ENCODE measurements around the gene COA8.

The COA8 gene

DNA sequence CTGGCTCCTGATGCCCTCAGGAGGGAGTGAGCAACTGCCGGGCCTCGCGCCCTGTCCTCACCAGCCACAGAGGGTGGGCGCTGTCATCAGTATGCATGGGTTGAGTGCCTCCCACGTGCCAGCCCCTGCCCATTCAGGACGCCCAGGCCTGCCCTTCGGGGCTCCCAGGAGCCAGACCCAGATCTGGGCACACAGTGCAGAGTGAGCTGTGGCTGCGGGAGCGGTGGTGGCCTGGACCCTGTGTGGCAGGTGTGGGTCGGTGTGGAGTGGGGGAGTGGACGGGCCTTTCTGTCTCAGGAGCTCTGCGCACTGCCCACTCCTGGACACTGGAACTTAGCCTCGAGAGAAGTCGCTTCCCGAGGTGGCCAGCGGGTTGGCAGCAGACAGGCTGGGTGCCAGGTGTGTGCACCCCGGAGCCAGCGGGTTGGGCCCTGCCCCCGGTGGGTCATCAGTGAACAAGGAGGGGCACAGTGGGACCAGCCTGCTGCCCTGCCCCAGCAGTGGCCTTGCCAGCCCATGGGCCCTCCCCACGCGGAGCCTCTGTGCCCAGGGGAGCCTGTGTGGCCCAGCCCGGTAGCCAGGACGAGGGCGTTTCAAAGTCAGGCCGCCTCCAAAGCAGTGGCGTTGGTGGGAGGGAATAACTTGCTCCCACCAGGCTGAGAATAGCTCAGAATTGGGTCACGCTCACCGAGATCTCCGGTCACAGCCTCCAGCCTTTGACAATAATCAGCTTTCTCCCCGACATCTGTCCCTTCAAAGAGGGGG lies 24.3 kb upstream of the COA8 start:
- DNase-seq = no peak

DNA sequence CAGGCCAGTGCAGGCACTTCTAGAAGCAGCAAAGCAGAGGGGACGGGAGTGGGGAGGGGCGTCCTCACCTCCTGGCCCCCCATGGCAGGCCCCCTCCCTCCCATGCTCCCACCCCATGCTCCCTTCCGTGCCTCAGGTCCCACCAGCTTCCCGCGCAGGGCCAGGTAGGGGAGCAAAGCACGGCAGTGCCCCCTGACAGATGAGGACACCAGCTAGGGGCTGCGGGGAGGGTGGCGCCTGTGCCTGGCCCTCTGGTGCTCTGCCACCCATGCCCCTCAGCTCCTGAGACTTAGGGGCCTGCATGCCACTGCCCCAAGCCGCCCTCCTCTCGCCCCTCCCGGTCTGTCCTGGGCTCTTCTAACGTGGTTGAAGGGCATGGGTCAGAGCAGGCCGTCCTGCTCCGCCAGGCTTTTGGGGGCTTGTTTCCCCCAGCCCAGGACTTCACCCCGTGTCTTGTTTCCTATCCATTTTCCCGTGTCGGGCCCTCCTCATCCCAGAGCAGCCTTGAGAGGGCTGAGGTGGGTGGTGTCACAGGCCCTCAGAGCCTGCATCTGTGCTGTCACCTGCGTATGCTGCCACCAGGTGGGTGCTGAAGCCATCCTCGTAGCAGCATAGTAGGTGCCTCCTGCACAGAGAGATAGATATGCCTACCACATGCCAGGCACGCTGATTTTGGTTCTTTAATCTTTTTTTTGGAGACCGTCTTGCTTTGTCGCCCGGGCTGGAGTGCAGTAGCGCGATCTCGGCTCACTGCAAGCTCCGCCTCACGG lies 23.5 kb upstream of the COA8 start:
- DNase-seq = no peak

DNA sequence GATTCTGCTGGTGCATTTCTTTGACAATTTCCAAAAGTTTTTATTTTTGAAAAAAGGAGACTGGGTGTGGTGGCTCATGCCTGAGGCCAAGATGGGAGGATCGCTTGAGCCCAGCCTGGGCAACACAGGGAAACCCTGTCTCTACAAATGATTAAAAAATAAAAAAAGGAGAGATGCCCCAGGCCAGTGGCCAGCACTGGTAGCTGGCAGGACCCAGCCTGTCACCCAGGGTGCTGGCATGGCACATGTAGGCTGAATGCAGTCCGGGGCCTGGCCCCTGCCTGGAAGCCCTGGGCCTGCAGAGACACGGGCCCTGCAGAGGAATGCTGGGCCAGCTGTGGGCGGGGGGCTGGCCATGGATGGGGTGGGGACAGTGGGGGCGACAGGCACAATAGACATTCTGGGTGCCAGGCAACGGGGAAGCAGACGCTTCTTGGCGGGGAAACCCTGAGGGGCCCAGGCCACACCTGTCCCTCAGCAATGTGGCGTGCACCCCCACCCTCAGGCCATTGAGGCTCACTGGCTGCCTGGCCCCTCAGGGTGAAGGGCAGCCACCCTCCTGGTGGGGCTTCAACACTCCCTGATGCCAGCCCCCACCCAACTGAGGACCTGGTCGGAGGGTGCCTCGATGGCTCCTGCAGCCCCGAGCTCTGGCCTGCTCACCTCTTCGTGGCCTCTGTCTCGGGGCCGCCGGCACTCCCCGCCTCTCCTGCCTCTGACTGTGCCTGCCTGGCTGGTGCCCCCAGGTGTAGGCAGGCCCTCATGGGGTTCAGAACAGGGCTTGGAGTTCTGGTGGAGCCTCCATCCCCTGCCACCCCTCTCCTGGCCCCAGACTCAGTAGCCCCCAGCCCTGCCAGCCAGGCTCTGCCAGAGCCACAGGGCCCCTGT lies 21.7 kb upstream of the COA8 start:
- DNase-seq = no peak

DNA sequence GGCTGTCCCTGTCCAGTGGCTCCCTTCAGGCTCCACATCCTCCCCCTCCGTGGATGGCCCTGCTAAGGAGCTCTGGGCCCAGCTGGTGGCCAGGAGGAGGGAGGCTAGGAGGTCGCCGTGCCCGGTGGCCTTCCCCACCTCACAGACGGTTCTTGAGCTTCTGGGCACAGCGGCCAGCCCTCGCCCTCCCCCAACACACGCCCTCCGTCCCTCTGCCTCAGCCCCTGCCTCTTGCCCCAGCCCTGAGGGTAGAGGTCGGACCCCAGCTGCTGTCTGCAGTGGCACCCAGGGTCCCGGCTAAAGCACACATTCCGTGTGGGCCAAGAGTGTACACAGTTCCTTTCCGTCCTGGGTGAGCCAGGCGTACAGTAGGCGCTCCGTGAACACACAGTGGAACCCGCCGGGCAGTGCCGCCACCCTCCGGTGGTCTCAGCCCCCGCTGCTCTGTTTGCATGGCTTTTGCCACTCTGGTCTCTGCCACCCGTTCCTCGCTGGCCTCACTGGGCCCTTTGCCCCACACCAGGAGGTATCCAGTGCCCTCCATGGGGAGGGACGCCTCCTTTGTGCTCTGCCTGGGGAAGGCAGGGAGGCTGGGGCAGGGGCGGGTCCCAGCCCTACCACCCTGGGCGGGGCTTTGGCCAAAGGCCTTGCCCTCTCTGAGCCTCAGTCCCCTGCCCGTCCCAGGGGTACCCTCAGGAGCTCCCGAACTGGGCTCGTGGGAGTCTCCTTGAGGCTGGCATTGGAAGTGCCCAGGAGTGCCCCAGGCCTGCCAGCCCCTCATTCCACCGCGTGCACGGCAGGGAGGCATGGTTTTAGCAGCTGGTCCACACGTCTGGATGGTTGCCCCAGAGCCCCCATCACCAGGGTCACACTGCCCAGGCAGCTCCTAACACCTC lies 20.8 kb upstream of the COA8 start:
- DNase-seq = no peak

DNA sequence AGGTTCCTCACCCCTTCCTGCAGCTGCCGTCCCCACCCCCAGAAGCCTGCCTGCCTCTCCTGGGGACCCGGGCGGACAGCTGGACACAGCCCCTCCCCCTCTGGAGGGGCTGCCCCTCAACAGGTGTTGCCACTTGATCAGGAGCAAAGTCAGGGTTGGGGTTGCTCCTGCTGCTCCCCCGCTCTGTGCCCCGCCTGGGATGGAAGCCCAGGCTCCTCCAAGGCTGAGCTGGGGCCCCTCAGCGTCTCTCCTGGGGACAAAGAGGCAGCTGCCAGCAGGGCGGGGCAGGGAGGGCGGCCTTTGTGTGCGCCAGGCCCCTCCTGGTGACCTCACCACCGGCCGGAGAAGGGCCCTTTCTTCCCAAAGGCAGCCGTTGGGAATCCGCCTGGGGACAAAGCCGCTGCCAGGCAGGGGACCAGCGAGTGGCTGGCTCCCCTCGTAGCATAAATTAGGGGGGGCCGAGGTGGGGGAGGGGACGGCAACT lies 20.1 kb upstream of the COA8 start:
- DNase-seq = no peak

DNA sequence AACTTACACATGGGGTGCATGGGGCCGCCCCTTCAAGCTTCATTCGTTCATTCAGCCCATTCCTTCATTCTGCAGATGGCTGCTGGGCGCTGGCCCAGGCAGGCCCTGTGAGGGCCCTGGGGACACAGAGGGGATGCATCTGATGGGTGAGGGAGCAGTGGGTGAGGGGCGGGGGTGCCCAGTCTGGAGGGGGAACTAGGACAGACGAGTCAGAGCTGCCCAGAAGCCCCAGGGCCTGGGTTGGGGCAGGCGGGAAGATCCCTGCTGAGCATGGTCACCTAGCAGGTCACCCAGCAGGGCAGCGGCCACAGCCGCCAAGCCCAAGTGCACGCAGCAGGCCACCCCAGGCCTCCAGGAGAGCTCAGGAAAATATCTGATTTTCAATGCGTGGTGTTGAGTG lies 19.6 kb upstream of the COA8 start:
- no peak for DNase-seq

DNA sequence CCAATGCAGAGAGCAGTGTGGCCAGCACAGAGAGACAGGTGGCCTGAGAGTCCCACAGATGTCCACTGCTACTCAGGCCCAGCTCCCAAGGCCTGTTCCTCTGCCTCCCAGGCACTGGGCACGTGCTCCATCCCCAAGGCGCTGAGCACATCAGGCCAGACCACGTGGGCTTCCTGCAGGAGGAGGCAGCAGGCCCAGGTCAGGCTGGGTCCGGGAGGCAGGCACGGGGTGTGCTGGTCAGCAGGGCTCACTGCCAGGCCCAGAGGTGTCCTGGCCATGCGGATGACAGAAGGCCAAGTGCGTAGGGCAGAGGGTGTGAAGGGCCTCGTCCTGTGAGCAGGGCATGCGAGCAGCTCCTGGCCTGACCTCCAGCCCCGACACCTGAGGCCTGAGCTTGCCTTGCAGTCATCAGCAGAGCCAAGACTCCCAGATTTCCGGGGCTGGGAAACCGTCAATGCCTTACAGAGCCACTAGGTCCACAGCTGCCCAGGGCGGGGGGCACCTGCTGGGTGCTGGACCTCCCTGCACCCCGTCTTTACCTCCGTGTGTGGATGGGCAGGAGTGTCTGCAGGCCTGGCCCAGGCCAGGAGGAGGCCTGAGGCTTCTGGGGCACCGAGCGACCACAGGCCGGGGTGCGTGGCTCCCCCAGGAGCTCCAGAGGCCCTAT lies 18.9 kb upstream of the COA8 start:
- no peak for DNase-seq

DNA sequence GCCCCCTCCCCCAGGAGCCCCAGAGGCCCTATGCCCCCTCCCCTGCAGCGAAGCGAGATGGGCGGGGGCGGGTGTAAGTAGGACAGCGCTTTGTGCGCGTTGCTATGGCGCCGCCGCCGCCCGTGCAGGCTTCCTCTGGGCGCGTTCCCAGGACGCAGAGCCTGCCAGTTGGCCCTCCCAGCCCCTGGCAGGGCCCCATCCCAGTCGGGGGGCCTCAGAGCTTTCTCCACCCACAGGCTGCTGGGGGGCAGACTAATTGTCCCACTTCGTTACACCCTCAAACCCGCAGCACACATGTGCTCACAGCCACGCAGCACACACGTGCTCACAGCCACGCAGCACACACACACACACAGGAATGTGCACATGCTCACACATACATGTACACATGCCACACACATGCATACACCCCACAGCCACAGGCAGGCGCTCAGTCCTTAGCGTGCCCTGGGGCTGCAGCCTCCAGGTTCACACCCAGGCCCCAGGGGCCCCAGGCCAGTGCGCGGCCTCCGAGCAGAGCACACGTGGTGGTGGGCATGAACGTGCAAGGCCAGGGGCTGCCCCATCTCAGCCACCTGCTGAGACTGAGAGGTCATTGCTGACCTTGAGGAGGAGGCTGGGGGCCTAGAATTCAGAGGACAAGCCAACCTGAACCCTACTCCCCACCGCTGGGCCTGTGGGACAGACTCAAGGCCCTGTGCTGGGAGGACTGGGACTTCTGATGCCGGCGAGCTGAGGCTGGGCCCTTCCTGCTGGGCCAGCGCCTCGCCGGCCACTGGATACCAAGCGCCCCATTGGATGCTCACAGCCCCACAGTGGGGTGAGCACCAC lies 18.2 kb upstream of the COA8 start:
- DNase-seq = no peak

DNA sequence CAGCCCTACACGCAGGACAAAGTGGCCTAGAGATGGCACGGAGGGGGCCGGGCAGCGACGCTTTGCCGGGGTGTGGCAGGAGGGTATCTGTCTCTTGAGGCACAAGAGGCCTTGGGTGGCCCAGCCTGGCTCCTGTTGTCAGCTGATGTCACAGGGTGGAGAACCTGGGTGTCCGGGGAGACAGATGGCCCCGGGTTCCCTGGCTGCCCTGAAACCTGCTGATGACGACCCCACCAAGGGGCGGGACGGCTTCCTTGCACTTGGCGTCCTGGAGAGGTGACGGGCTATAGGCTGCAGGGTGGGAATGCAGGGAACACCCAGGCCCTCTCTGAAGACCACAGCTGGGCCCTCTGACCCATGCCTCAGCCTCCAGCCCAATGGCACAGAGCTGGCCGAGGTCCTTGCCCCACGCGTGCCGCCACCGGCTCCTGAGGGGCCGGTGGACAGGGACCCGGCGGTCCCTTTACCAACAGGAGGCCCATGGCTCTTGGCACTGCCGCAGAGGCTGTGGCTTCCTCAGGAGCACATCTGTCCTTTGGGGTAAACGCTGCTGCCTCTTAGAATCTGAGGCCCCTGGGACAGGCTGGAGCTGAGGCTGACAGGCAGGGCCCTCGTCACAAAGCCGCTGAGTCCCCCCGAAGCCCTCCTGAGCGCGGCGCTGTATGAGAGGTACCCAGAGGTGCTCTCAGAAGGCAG lies 17.4 kb upstream of the COA8 start:
- no peak for DNase-seq

DNA sequence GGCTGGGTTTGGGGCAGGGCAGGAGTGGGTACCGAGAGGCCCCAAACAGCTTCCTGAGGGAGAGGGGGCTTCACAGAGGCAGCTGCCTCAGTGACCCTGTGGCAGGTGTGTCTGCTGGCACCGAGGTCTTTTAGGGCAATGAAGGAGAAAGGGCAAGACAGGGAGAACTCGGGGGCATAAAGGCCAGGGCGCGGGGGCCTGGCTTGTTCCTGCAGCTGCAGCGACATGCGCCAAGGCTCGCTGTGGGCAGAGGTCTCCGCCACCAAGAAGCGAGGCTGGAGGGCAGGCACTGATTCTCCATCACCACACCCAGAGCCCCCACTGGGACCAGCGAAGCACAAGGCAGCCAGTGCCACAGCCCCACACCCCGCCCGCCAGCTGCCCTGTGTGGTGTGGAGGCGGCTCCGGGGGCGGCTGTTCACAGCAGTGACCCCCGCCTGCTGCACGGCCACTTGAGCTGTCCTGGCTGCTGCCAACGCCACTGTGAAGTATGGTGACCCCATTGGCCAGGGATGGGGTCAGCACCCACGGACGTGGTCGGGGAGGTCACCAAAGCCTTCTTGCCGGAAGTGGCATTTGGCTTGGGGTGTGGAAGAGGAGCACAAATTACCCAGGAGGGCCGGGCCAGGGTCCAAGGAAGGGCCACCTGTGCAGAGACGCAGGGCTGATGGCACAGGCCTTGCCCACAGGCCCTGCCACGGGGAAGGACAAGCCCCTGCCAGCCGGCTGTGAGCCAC lies 16.7 kb upstream of the COA8 start:
- DNase-seq = no peak

DNA sequence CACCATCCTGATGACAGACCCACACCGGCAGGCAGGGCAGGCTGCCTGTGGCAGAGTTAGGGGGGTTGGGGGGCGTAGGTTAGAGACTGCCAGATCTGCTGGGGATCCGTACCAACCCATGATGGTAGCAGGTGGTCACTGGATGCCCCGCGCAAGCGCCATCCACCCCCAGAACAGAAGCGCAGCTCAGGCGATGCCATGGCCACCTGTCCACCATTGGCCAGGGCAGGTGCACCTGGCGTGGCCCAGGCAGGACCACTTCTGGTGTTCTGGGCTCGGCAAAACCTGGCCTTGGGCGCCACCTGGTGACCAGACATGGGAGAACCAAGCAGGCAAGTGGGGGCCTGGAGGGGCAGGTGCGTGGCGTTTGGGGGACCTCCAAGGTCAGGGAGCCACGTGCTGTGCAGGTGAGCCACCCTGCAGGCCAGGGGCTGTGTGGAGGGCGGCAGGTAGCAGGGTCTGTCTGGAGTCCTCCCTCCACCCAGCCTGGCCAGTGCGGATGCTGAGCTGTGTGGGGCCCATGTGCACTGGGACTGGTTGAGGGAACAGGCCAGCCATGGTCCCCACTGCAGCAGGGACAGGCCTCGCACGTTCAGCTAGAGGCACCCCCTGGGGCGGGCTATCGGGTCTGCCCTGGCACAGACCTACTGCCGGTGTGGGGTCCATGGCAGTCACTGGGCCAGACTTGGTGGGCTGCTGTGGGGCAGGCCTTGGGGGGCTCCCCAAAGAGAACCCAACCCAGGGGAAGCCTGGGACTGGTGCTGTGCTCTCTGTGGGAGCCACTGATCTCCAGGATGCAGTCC lies 15.9 kb upstream of the COA8 start:
- DNase-seq = peak; percentile 8 to 37

DNA sequence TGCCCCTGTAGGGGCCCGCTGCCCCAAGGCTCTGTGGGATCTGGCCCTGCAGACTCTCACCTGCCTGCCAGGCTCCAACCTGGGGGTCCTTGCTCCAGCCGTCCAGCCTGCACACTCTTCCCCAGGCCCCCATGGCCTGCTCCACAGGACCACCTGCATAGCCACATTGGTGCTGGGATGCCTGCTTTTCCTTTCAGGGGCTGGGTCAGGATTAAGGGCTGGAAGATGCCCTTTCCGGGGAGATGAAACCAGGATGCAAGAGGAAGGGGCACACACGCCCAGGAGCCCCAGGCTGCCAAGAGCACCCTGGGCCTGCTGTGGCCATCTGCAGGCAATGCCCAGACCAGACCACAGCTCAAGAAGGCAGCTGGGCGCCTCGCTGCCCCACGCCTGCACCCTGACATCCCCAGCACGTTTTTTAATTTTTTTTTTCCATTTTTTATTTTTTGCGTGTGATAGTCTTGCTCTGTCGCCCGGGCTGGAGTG lies 15.3 kb upstream of the COA8 start:
- DNase-seq = no peak

DNA sequence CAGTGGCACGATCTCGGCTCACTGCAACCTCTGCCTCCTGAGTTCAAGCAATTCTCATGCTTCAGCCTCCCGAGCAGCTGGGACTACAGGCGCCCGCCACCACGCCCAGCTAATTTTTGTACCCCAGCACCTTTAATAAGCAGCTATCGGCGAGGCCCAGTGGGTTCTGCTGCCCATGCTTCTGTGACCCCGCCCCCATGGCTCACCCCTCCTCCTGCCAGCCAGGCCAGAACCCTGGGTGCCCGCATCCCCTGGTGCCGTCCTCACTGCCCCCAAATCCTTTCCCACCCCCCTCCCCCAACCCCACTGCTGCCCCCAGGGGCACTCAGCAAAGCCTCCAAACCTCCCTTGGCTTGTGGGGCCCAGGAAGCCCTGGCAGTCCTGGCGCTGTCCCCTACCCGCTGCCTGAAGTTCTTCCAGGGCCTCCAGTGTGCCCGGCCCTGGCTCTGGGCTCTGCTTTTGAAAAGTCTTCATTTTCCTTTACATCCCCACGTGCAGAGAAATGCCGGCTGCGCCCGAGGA lies 14.8 kb upstream of the COA8 start:
- DNase-seq = no peak

DNA sequence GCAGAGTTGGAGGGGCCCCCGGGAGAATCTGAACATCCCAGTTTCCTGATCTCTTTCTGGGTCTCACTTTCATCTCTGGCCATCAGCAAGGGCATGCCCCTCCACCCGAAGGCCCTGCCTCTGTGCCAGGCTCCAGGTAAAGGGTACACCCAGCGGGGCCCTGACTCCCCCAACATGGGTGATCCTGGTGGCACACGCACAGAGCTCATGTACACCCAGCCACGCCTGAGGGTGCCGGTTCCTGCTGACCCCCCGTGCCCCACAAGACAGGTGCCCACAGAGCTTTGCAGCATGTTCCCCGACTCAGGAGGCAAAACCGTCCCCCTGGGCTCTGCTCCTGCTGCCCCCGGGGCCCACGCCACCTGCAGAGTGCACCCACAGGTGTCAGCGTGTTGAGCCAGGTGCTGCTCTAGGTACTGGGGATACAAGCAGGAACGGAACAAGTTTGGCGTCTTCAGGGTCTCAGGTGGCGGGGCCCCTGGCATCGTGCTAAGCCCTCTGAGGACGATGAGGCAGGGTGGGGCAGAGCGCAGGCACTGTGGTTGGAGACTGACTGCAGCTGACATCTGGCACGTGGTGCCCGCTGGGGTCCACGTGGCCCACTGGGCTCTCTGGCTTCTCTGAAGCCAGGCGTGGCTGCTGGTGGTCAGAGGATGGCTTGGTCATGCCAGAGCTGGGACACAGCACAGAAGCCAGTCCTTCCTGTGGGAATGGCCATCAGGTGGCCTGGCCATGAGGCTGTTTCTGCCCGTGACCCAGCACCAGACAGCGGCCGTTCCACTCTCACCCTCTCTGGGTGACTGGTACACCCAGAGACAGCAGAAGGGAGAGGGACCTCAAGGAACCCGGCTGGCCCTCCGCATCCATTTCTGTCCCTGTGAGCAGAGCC lies 14.1 kb upstream of the COA8 start:
- DNase-seq = no peak

DNA sequence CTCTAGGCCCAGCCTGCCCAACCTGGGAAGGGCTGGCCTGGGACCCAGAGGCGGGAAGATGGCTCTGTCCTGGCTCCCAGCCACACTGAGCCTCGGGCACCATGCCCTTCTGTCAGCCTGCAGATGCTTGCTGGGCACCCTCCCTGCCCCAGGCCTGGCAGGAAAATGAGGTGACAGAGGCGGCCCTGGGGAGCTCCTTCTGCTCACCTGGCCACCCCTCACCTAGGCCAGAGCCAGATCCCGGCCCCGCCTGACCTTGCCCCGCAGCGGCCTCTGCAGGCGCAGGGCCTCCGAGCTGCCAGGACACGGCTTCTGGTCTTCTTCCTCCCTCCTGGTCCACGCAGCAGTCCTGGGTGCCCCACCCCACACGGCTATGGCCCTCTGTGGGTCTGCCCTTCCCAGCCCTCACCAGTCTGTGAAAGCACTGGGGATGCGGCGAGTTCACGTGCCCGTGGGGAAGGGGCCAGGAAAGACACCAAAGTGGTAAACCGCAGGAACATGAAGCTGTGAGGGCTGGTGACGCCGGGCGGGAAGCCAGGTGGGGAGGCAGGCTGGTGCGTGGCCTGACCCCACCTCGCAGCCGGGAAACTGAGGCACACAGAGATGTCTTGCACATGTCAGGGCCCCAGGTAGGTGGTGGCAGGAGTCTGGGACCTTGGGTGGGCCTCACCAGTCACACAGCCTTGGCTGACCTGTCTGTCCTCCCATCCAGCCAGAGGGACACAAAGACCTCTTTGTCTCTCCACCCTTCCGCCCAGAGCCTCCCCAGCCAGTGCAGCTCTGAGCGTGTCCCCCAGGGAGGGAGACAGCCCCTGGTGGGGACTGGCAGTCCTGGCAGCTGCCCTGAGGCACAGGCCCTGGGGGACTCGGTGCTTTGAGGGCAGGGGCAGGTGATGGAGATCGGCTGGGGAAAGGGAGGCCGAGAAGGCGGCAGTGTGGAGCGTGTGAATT lies 13.1 kb upstream of the COA8 start:
- DNase-seq = no peak
